IPS DF 6.9 (cell line): ENCODE data around the gene OR6B2.
"Not testable (repeated sequence)": the region's sequence is repeated elsewhere in the genome, so short reads cannot be mapped to it uniquely, and the experiment has no call there.

Experiments
- DNase-seq: peaks from one replicate; pipeline ENCODE4 v3.0.0-alpha.2; 2013; ENCODE audit warnings: low read depth, low spot score
- H3K27ac ChIP-seq: one replicate; pipeline ENCODE4 v1.5.1; 2013; ENCODE audit warnings: low read length, control low read depth
- H3K27me3 ChIP-seq: 2 replicates; pipeline ENCODE4 v1.6.1; 2013; ENCODE audit warnings: mild to moderate bottlenecking, low read length; ENCODE audit not compliant: control insufficient read depth, insufficient read depth
- H3K36me3 ChIP-seq: 2 replicates; pipeline ENCODE4 v1.6.1; 2013; ENCODE audit warnings: low read length; ENCODE audit not compliant: control insufficient read depth, insufficient read depth
- H3K4me1 ChIP-seq: 2 replicates; pipeline ENCODE4 v1.6.1; 2013; ENCODE audit warnings: low read length; ENCODE audit not compliant: control insufficient read depth, insufficient read depth
- H3K4me3 ChIP-seq: 2 replicates; pipeline ENCODE4 v1.5.1; 2013; ENCODE audit warnings: mild to moderate bottlenecking, low read length
- H3K9me3 ChIP-seq: 2 replicates; pipeline ENCODE4 v1.6.1; 2013; ENCODE audit warnings: low read length, inconsistent platforms; ENCODE audit not compliant: control insufficient read depth, insufficient read depth
- WGBS: extraction: QIAGEN DNeasy Blood & Tissue Kit; methylation state at CpG from one replicate; pipeline ENCODE4 v1.1.7; 2013; ENCODE audit warnings: mixed read lengths, missing lambda C conversion rate; ENCODE audit not compliant: insufficient read length, insufficient coverage; 5-methylcytosine and 5-hydroxymethylcytosine counted together

The OR6B2 gene

GRCh38 chr2:240056678-240057077 lies 26.4 kb upstream of the OR6B2 start:
- no peak overlapping the region for H3K4me3 ChIP-seq
- no peaks in the 10 kb centered on the region for H3K9me3 ChIP-seq
- H3K27ac ChIP-seq = no peak overlapping the region
- no CpG with 5 or more reads among the region's 11 CpGs for WGBS
- H3K4me1 ChIP-seq = no peaks in the 10 kb centered on the region; the same call in 1 of the 2 replicates
- no peaks in the 10 kb centered on the region for H3K27me3 ChIP-seq
- no peak for DNase-seq
- no peaks in the 10 kb centered on the region for H3K36me3 ChIP-seq

- H3K36me3 ChIP-seq = no peaks in the 10 kb centered on the region
- no peak overlapping the region for H3K4me3 ChIP-seq
- no peak overlapping the region for H3K27ac ChIP-seq
- H3K27me3 ChIP-seq = no peaks in the 10 kb centered on the region
- no peak for DNase-seq
- no CpG with 5 or more reads among the region's 13 CpGs for WGBS
- H3K9me3 ChIP-seq = no peaks in the 10 kb centered on the region
- no peaks in the 10 kb centered on the region for H3K4me1 ChIP-seq
Observed at GRCh38 chr2:240055177-240055917, 25.1 kb upstream of the OR6B2 start.

- H3K27me3 ChIP-seq = no peaks in the 10 kb centered on the region
- no peak for DNase-seq
- H3K36me3 ChIP-seq = no peaks in the 10 kb centered on the region
- H3K27ac ChIP-seq = no peak within 1 kb of the TSS
- no CpG with 5 or more reads among the region's 28 CpGs for WGBS
- H3K9me3 ChIP-seq = no peaks in the 10 kb centered on the region
- H3K4me1 ChIP-seq = no peaks in the 10 kb centered on the region
- H3K4me3 ChIP-seq = no peak within 1 kb of the TSS
Observed at GRCh38 chr2:240053173-240054155, 23.2 kb upstream of the OR6B2 start, which contains the start of gene OR6B3. Gene OR6B3, minus strand, starts transcription at chr2:240053521.

- no CpG with 5 or more reads among the region's 12 CpGs for WGBS
- Histone ChIP-seq H3K27ac (no peak overlapping the region), H3K4me3 (no peak overlapping the region), H3K4me1 (no peaks in the 10 kb centered on the region), H3K9me3 (no peaks in the 10 kb centered on the region), H3K36me3 (no peaks in the 10 kb centered on the region), H3K27me3 (no peaks in the 10 kb centered on the region)
- DNase-seq = no peak
Observed at GRCh38 chr2:240052524-240052923, 22.3 kb upstream of the OR6B2 start.

GRCh38 chr2:240051697-240052096 lies 21.5 kb upstream of the OR6B2 start:
- H3K27me3 ChIP-seq = no peaks in the 10 kb centered on the region
- no CpG with 5 or more reads among the region's 4 CpGs for WGBS
- H3K4me1 ChIP-seq = no peaks in the 10 kb centered on the region
- H3K4me3 ChIP-seq = no peak overlapping the region
- H3K27ac ChIP-seq = no peak overlapping the region
- no peak for DNase-seq
- no peaks in the 10 kb centered on the region for H3K9me3 ChIP-seq
- H3K36me3 ChIP-seq = no peaks in the 10 kb centered on the region

- Histone ChIP-seq H3K4me3 (no peak overlapping the region), H3K9me3 (no peaks in the 10 kb centered on the region), H3K27me3 (no peaks in the 10 kb centered on the region), H3K27ac (no peak overlapping the region), H3K36me3 (no peaks in the 10 kb centered on the region), H3K4me1 (no peaks in the 10 kb centered on the region)
- DNase-seq = no peak
- WGBS = no CpG with 5 or more reads among the region's 12 CpGs
Observed at GRCh38 chr2:240050278-240050677, 20.0 kb upstream of the OR6B2 start.

GRCh38 chr2:240048237-240048636 lies 18.0 kb upstream of the OR6B2 start:
- no peaks in the 10 kb centered on the region for H3K36me3 ChIP-seq
- H3K4me3 ChIP-seq = no peak overlapping the region
- no peak for DNase-seq
- WGBS = no CpG with 5 or more reads among the region's 9 CpGs
- H3K9me3 ChIP-seq = no peaks in the 10 kb centered on the region
- H3K27me3 ChIP-seq = no peaks in the 10 kb centered on the region
- no peaks in the 10 kb centered on the region for H3K4me1 ChIP-seq
- H3K27ac ChIP-seq = no peak overlapping the region

GRCh38 chr2:240045098-240045497 lies 14.9 kb upstream of the OR6B2 start:
- H3K27ac ChIP-seq = no peak overlapping the region
- no peaks in the 10 kb centered on the region for H3K9me3 ChIP-seq
- DNase-seq = no peak
- no peaks in the 10 kb centered on the region for H3K27me3 ChIP-seq
- H3K36me3 ChIP-seq = no peaks in the 10 kb centered on the region
- no peaks in the 10 kb centered on the region for H3K4me1 ChIP-seq
- WGBS = no CpG with 5 or more reads among the region's 13 CpGs
- H3K4me3 ChIP-seq = no peak overlapping the region

GRCh38 chr2:240044096-240044495 lies 13.9 kb upstream of the OR6B2 start:
- WGBS = no CpG with 5 or more reads among the region's 2 CpGs
- H3K36me3 ChIP-seq, H3K4me3 ChIP-seq, H3K27me3 ChIP-seq, H3K9me3 ChIP-seq, H3K4me1 ChIP-seq, H3K27ac ChIP-seq, DNase-seq: not testable (repeated sequence)

- Histone ChIP-seq H3K4me3 (no peak overlapping the region), H3K27me3 (no peaks in the 10 kb centered on the region), H3K27ac (no peak overlapping the region), H3K9me3 (no peaks in the 10 kb centered on the region), H3K4me1 (no peaks in the 10 kb centered on the region), H3K36me3 (no peaks in the 10 kb centered on the region)
- no CpG with 5 or more reads among the region's 21 CpGs for WGBS
- no peak for DNase-seq
Observed at GRCh38 chr2:240043279-240043989, 13.2 kb upstream of the OR6B2 start.
